GM12864 (cell line): Measurements from ENCODE around the gene PCYT1A.

ENCODE experiments used
- DNase-seq: peaks from one replicate; pipeline ENCODE4 v3.0.0-alpha.2; 2011; ENCODE audit warnings: low read depth
- H3K4me3 ChIP-seq: 2 replicates; pipeline ENCODE4 v1.5.1; 2011; ENCODE audit warnings: mild to moderate bottlenecking, low read depth, low read length, control low read depth
- TF ChIP-seq, protein P1 (sequence below): IDR thresholded peaks from 2 replicates; pipeline ENCODE4 v1.5.1; 2011; ENCODE audit warnings: low read depth, mild to moderate bottlenecking, moderate library complexity, low read length, control low read depth, inconsistent platforms; ENCODE audit errors: missing control alignments

PCYT1A gene

DNA sequence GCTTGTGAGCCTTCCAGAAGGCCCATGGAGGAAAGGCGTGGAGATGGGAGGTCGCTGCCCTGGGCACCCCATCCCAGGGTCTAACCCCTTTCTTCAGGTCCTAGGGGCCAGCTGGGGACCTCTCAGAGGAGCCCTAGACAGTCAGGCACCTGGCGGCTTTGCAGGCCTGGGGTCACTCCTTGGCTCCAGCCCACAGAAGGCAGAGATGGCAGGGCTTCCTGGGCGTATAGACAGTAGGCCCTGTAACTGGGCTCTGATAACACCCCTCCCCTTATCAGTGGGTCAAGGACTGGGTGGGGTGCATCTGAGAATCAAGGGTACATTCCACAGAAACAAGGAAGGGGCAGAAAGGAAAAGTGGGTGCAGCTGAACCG, 93.0 kb downstream of the PCYT1A start:
- no peak overlapping the region for H3K4me3 ChIP-seq
- TF ChIP-seq, protein P1, sequence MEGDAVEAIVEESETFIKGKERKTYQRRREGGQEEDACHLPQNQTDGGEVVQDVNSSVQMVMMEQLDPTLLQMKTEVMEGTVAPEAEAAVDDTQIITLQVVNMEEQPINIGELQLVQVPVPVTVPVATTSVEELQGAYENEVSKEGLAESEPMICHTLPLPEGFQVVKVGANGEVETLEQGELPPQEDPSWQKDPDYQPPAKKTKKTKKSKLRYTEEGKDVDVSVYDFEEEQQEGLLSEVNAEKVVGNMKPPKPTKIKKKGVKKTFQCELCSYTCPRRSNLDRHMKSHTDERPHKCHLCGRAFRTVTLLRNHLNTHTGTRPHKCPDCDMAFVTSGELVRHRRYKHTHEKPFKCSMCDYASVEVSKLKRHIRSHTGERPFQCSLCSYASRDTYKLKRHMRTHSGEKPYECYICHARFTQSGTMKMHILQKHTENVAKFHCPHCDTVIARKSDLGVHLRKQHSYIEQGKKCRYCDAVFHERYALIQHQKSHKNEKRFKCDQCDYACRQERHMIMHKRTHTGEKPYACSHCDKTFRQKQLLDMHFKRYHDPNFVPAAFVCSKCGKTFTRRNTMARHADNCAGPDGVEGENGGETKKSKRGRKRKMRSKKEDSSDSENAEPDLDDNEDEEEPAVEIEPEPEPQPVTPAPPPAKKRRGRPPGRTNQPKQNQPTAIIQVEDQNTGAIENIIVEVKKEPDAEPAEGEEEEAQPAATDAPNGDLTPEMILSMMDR: no peak
- DNase-seq: no peak

DNA sequence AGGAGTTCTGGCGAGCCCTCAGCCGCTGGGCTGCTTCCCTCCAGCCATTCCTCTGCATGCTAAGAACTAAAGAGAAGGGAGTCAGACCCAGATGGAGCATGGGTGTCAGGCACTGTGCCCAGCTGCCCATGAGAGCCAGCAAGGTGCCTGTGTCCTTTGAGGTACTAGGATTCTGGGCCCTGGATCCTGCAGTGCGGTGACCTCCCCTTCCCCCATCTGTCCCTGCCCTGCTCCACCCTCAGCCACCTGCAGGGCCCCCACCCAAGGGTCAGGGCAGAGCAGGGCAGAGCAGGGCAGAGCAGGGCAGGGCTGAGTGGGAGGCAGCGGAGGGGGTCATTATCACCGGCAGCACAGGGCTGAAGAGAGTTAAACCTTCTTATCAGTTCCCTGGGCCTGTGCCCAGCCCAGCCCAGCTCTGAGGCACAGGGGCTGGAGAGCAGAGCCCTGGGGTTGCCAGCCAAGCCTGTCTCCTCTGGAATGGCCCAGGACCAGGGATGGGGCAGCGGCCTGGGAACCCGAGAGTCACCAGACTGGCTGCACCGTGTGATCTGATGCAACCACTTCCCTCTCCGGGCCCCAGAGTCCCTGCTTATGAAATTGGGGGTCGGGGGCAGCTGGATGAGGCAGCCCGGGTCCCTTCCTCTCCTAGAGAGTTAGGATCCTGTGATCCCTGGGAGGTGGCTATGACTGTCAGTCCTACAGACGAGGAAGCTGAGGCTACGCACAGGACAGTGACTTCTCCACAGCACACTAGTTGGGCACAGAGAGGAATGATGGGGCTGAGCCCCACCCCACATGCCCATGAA, 93.6 kb downstream of the PCYT1A start:
- H3K4me3 ChIP-seq: no peak overlapping the region
- no peak for DNase-seq
- TF ChIP-seq, protein P1: no peak

DNA sequence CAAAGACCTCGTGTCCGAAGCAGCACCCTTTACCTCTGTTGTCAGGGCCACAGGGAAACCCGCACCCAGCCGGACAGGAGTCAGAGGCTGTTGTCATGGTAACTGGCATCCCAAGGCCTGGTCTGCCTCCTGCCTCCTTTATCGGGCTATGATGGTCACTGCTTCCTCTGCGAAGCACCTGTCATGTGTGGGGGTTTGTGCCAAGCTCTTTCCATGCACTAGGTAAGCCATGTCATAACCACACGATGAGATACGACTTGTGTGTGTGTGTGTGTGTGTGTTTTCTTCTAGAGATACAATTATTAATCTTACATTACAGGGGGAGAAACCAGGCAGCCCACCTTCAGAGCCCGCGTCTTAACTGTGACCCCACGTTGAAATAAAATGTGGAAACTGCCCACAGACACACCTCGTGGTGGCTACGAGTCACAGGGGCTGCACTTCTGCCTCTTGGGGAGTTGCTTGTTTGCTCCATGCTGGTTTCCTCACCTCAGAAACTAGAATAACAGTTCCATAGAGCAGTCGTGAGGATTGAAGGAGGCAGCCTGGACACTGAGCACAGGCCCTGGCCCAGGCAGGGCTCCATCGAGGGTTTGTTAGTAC, 94.3 kb downstream of the PCYT1A start:
- H3K4me3 ChIP-seq: no peak overlapping the region
- TF ChIP-seq, protein P1: no peak

DNA sequence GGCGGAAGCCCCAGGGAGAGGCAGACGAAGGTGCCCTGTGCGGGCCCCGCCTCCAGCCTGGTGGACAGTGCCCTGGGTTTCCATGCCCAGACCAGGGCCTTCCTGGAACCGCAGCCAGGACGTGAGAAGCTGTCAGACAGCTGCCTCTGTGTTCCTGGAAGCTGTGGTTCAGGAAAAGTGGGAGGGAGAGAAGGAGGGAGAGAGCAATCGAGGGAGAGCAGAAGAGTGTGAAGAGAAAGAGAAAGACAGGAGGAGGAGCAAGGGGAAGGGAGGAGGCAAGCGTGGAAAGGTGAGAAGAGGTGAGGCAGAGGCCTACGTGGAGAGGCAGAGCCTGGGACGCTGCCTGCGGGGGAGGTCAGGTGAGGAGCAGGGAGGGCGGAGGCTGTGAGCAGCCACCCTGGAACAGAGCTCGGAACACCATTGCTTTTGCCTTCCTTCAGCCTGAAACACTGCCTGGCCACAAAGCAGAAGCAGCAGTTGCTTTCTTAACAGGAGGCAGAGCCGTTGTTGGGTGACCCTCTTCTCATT, 94.9 kb downstream of the PCYT1A start:
- TF ChIP-seq, protein P1: no peak
- peak; percentile 34 for DNase-seq

More for the DNA sequence above, 94.3 kb downstream of the PCYT1A start:
- DNase-seq: no peak

DNA sequence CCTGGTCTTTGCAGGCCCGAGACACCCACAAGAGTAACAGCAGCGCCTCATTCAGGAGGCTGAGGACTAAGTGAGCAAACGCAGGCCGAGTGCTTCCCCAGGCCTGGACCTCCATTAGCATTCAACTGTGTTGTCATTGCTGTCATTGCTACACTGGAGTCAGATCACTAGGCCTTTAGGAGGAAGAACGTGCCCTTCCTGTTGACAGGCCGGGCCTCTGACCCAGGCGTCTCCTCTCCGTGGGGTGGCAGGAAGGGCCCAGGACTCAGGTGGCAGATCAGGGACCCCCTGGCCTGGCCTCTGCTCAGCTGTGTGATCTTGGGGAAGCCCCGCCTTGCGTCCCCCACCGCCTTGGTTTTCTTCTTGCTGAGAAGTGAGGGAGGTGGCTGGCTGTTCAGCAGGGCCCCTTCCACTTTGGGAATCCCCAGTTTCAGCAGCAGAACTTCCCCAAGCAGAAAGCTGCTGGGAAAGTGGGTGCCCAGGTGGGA, 95.4 kb downstream of the PCYT1A start:
- TF ChIP-seq, protein P1: no peak
- peak; percentile 62 for DNase-seq
- H3K4me3 ChIP-seq: peak overlapping the region; percentile 20; the same call in 1 of the 2 replicates

More for the DNA sequence above, 94.9 kb downstream of the PCYT1A start:
- peak overlapping the region; percentile 20 for H3K4me3 ChIP-seq

DNA sequence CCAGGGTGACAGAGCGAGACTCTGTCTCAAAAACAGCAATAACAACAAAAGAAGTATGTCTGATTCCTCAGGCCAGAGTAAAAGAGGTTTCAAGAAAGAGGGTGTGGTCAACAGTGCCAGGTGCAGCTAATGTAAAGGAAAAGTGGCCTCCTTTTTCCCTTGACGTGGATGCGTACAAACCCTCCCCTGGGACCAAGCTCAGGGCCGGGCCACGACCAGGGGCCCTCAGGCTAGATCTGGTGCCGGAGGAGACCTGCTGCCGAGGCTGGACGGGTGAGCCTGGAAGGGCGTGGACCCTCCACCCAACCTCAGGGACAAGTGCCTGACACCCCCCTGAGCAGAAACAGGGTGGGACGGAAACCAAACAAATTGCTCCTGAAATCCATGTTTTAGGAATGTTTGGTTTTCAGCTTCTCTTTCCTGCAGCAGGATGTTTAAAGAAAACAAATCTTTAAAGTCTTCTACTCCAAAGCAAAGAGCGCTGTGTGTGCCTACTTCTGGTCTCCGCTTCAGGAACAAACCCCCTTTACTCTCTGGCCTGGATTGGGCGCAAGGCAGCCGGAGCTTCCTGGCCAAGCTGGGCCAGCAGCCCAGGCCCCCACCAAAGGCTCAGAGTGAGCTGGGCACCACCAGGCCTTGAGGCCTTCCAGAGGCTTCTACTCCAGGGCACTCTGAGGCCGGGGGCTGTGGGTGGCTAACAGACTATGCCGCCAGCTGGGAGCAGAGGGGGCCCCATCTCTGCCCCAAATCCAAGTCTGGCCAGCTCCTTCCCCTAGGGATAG, 97.8 kb downstream of the PCYT1A start:
- TF ChIP-seq, protein P1: no peak
- DNase-seq: no peak

More for the DNA sequence above, 97.8 kb downstream of the PCYT1A start:
- no peak overlapping the region for H3K4me3 ChIP-seq
